HEK293T (cell line): ENCODE data around the gene VGLL3.

ENCODE experiments used
- ARNT ChIP-seq: fragments of 450-650 bp; IDR thresholded peaks from 2 replicates; pipeline ENCODE4 v1.6.1; 2017; ENCODE audit warnings: mild to moderate bottlenecking
- BHLHE40 ChIP-seq: fragments of 450-650 bp; IDR thresholded peaks from 2 replicates; pipeline ENCODE4 v1.6.1; 2016; ENCODE audit warnings: mild to moderate bottlenecking, moderate library complexity, borderline replicate concordance
- ELF4 ChIP-seq: fragments of 450-650 bp; IDR thresholded peaks from 2 replicates; pipeline ENCODE4 v1.6.1; 2017; ENCODE audit warnings: antibody characterized with exemption
- FOXM1 ChIP-seq: fragments of 450-650 bp; IDR thresholded peaks from 2 replicates; pipeline ENCODE4 v1.6.1; 2017; ENCODE audit warnings: mild to moderate bottlenecking, borderline replicate concordance
- PKNOX1 ChIP-seq: fragments of 450-650 bp; IDR thresholded peaks from 2 replicates; pipeline ENCODE4 v1.6.1; 2016
- SP1 ChIP-seq: fragments of 450-650 bp; IDR thresholded peaks from 2 replicates; pipeline ENCODE4 v1.6.1; 2017

GRCh38 chr3:86982883-86983282 lies 8.1 kb downstream of the VGLL3 start:
- TF ChIP-seq PKNOX1 (no peak), ELF4 (no peak), FOXM1 (no peak), ARNT (no peak), BHLHE40 (no peak), SP1 (no peak)
